Esophagus muscularis mucosa (tissue), 4 donors: ENCODE measurements around the gene FTCDNL1. TPM values are rescaled to one million over a fixed set of nuclear protein-coding genes. Genes with fewer than 3 reads are reported as not detected.

Source experiments
- DNase-seq: peaks from one replicate; pipeline ENCODE4 v3.0.0-alpha.2; 2017; ENCODE audit errors: extremely low spot score
- H3K27ac ChIP-seq, 4 donors: fragments of 200-600 bp; sonication (generic); replicated peaks in 1 of 4; 1 replicate in 3 of 4; 2 replicates in 1 of 4; pipeline ENCODE4 v1.5.1; 2016 to 2019; ENCODE audit warnings: mild to moderate bottlenecking in 1 of 4
- H3K27me3 ChIP-seq, 4 donors: fragments of 200-600 bp; sonication (generic); one replicate each; pipeline versions ENCODE4 v1.5.1 to v1.6.0; 2016 to 2019
- H3K36me3 ChIP-seq, 4 donors: fragments of 200-600 bp; sonication (generic); one replicate each; pipeline ENCODE4 v1.5.1; 2016 to 2019
- H3K4me1 ChIP-seq, 4 donors: fragments of 200-600 bp; sonication (generic); one replicate each; pipeline ENCODE4 v1.5.1; 2016 to 2019
- H3K4me3 ChIP-seq, 4 donors: fragments of 200-600 bp; sonication (generic); 1 replicate in 2 of 4; 2 replicates in 2 of 4; pipeline ENCODE4 v1.5.1; 2016 to 2019; ENCODE audit warnings: mild to moderate bottlenecking in 4 of 4, moderate library complexity in 1 of 4
- H3K9me3 ChIP-seq, 4 donors: fragments of 200-600 bp; sonication (generic); 1 replicate in 3 of 4; 2 replicates in 1 of 4; pipeline ENCODE4 v1.5.1; 2016 to 2019
- CTCF ChIP-seq, 3 experiments: fragments of 200-600 bp in 2 of 3; fragments of 450-650 bp in 1 of 3; sonication (generic) in 2 of 3; IDR thresholded peaks; one replicate each; pipeline ENCODE4 v1.5.1; 2017 to 2019; ENCODE audit warnings: antibody characterized with exemption in 3 of 3, mild to moderate bottlenecking in 2 of 3, moderate library complexity in 1 of 3
- EP300 ChIP-seq: sonication (generic); formaldehyde crosslinking; IDR thresholded peaks from one replicate; pipeline ENCODE4 v1.6.1; 2017; ENCODE audit warnings: antibody characterized with exemption
- POLR2A ChIP-seq: fragments of 450-650 bp; IDR thresholded peaks from one replicate; pipeline ENCODE4 v1.6.1; 2017; ENCODE audit warnings: antibody characterized with exemption, moderate library complexity, mild to moderate bottlenecking, low read depth
- POLR2AphosphoS5 ChIP-seq, 2 donors: sonication (generic); formaldehyde crosslinking; IDR thresholded peaks; one replicate each; pipeline ENCODE4 v1.6.1; 2017; ENCODE audit warnings: antibody characterized with exemption in 2 of 2
- WGBS: methylation state at CpG from one replicate; pipeline ENCODE4 v1.1.5; 2018; 5-methylcytosine and 5-hydroxymethylcytosine counted together
- intact Hi-C: fragments of 100-400 bp; cut with DNase I; formaldehyde crosslinking; loops from one replicate; pipeline ENCODE4 v1.15.1; 2023
- total RNA-seq, 4 donors: library from RNA; depleted of rRNA; stranded (reverse); fragments of >200 nt; gene quantifications; one replicate each; pipeline versions ENCODE4 v1.1.0 to v1.2.1, GENCODE V29; 2016

FTCDNL1 gene
- total RNA-seq, 4 donors from 2014 or later: 1.2 to 5.3 (median 2.0) TPM

- WGBS: 90% methylated on average over 11 of the region's 11 CpGs
- Histone ChIP-seq H3K36me3 (no peaks in the 10 kb centered on the region), H3K27me3 (no peaks in the 10 kb centered on the region), H3K4me1 (peaks cover 0 to 6% (median 5%) of the 10 kb centered on the region in 4 donors), H3K27ac (no peak overlapping the region), H3K9me3 (no peaks in the 10 kb centered on the region), H3K4me3 (no peak overlapping the region)
- TF ChIP-seq CTCF (IDR thresholded peaks at IDR 0.05): no peak
- TF ChIP-seq EP300: no peak
- TF ChIP-seq POLR2AphosphoS5 (IDR thresholded peaks at IDR 0.05): no peak
- no peak for TF ChIP-seq POLR2A
- intact Hi-C loops: loop anchor here (5.0 kb wide), 1 partner anchor 1427 kb away; no protein-coding TSS in a partner anchor
- DNase-seq: no peak
These were observed 106.3 kb downstream of the FTCDNL1 start for GRCh38 chr2:199744724-199745123.

GRCh38 chr2:199744260-199744659 is 106.7 kb downstream of the FTCDNL1 start:
- no peak for DNase-seq
- Histone ChIP-seq H3K4me3 (no peak overlapping the region), H3K36me3 (no peaks in the 10 kb centered on the region), H3K27ac (no peak overlapping the region), H3K27me3 (no peaks in the 10 kb centered on the region), H3K9me3 (no peaks in the 10 kb centered on the region), H3K4me1 (peaks cover 0 to 9% (median 8%) of the 10 kb centered on the region in 4 donors)
- TF ChIP-seq CTCF (IDR thresholded peaks at IDR 0.05): no peak
- no peak for TF ChIP-seq POLR2A
- TF ChIP-seq EP300: no peak
- TF ChIP-seq POLR2AphosphoS5 (IDR thresholded peaks at IDR 0.05): no peak
- intact Hi-C loops: loop anchor here (5.0 kb wide), 1 partner anchor 1427 kb away; no protein-coding TSS in a partner anchor
- 73% methylated on average over 5 of the region's 5 CpGs for WGBS

GRCh38 chr2:199743415-199744120 is 107.4 kb downstream of the FTCDNL1 start:
- DNase-seq: no peak
- intact Hi-C loops: loop anchor here (5.0 kb wide), 1 partner anchor 1426 kb away; no protein-coding TSS in a partner anchor
- 56% methylated on average over 5 of the region's 5 CpGs for WGBS
- Histone ChIP-seq H3K27ac (no peak overlapping the region), H3K36me3 (no peaks in the 10 kb centered on the region), H3K9me3 (no peaks in the 10 kb centered on the region), H3K4me1 (peaks cover 0 to 9% (median 8%) of the 10 kb centered on the region in 4 donors), H3K4me3 (no peak overlapping the region), H3K27me3 (no peaks in the 10 kb centered on the region)
- TF ChIP-seq POLR2A (no peak), EP300 (no peak), CTCF (IDR thresholded peaks at IDR 0.05) (no peak), POLR2AphosphoS5 (IDR thresholded peaks at IDR 0.05) (no peak)

GRCh38 chr2:199742884-199743283 is 108.1 kb downstream of the FTCDNL1 start:
- Histone ChIP-seq H3K27ac (no peak overlapping the region), H3K4me3 (no peak overlapping the region), H3K36me3 (no peaks in the 10 kb centered on the region), H3K4me1 (peaks cover 0 to 9% (median 8%) of the 10 kb centered on the region in 4 donors), H3K27me3 (no peaks in the 10 kb centered on the region), H3K9me3 (no peaks in the 10 kb centered on the region)
- intact Hi-C loops: loop anchor here (5.0 kb wide), 1 partner anchor 1426 kb away; no protein-coding TSS in a partner anchor
- no peak for DNase-seq
- WGBS: 98% methylated on average over 2 of the region's 2 CpGs
- TF ChIP-seq CTCF (IDR thresholded peaks at IDR 0.05): no peak
- no peak for TF ChIP-seq POLR2AphosphoS5 (IDR thresholded peaks at IDR 0.05)
- TF ChIP-seq EP300: no peak
- no peak for TF ChIP-seq POLR2A
